Left lobe of liver (tissue), 2 donors: Measurements from ENCODE around the gene IZUMO3. TPM values are rescaled to one million over a fixed set of nuclear protein-coding genes. Genes with fewer than 3 reads are reported as not detected.
"Not testable (repeated sequence)": the region's sequence is repeated elsewhere in the genome, so short reads cannot be mapped to it uniquely, and the experiment has no call there.

Source experiments
- ATAC-seq: fragments of 200-7000 bp; cut with Tn5 transposase; one replicate; pipeline ENCODE4 v1.9.1; 2020; ENCODE audit warnings: mild to moderate bottlenecking, moderate library complexity
- DNase-seq: peaks from one replicate; pipeline ENCODE4 v3.0.0-alpha.2; 2020; ENCODE audit warnings: low spot score
- total RNA-seq: library from RNA; stranded (reverse); gene quantifications from one replicate; pipeline ENCODE4 v1.2.1, GENCODE V29; 2021
- donor health status: DM: no; HTN: no; CAD: no; lungs with moderate emphysema.
- donor health status: DM: no; HTN: yes; CAD: no.

The IZUMO3 gene
- not detected for total RNA-seq

- DNase-seq (no peak), ATAC-seq (no peak)
These were observed at the start of gene IZUMO3 for GRCh38 chr9:24545847-24546522. Gene IZUMO3 (minus strand): TSS chr9:24545897. CDS start chr9:24545649, 248 bp downstream.

- no peak for ATAC-seq
- no peak for DNase-seq
These were observed 48.6 kb upstream of the IZUMO3 start for GRCh38 chr9:24594234-24594850.

GRCh38 chr9:24590432-24590831, 44.7 kb upstream of the IZUMO3 start:
- DNase-seq (no peak), ATAC-seq (no peak)

GRCh38 chr9:24587883-24588282, 42.2 kb upstream of the IZUMO3 start:
- no peak for ATAC-seq
- DNase-seq: no peak

GRCh38 chr9:24582146-24583126, 36.7 kb upstream of the IZUMO3 start:
- ATAC-seq (no peak), DNase-seq (no peak)

GRCh38 chr9:24580005-24580404, 34.3 kb upstream of the IZUMO3 start:
- ATAC-seq, DNase-seq: not testable (repeated sequence)

- ATAC-seq (no peak), DNase-seq (no peak)
These were observed 26.7 kb upstream of the IZUMO3 start for GRCh38 chr9:24572406-24572805.

- ATAC-seq: no peak
These were observed 16.3 kb upstream of the IZUMO3 start for GRCh38 chr9:24561957-24562356.

GRCh38 chr9:24553183-24553552, 7.5 kb upstream of the IZUMO3 start:
- ATAC-seq (no peak), DNase-seq (no peak)

More at GRCh38 chr9:24561957-24562356, 16.3 kb upstream of the IZUMO3 start:
- DNase-seq: no peak

GRCh38 chr9:24552526-24553182, 7.0 kb upstream of the IZUMO3 start:
- no peak for DNase-seq
- no peak for ATAC-seq

GRCh38 chr9:24545285-24545684, 412 bp downstream of the IZUMO3 start:
- ATAC-seq: no peak
- DNase-seq: no peak

GRCh38 chr9:24518545-24518944, 27.2 kb downstream of the IZUMO3 start:
- ATAC-seq (no peak), DNase-seq (no peak)

- ATAC-seq (no peak), DNase-seq (no peak)
These were observed 29.2 kb downstream of the IZUMO3 start for GRCh38 chr9:24516463-24516862.

GRCh38 chr9:24509850-24510249, 35.8 kb downstream of the IZUMO3 start:
- no peak for DNase-seq
- ATAC-seq: no peak

- no peak for DNase-seq
- ATAC-seq: no peak
These were observed 41.2 kb downstream of the IZUMO3 start for GRCh38 chr9:24504521-24504920.

- ATAC-seq (no peak), DNase-seq (no peak)
These were observed 43.3 kb downstream of the IZUMO3 start for GRCh38 chr9:24502206-24502937.

GRCh38 chr9:24500761-24501160, 44.9 kb downstream of the IZUMO3 start:
- DNase-seq: no peak

GRCh38 chr9:24498632-24499031, 47.1 kb downstream of the IZUMO3 start:
- no peak for ATAC-seq

More at GRCh38 chr9:24500761-24501160, 44.9 kb downstream of the IZUMO3 start:
- ATAC-seq: no peak

GRCh38 chr9:24497671-24498070, 48.0 kb downstream of the IZUMO3 start:
- DNase-seq: no peak
- no peak for ATAC-seq

More at GRCh38 chr9:24498632-24499031, 47.1 kb downstream of the IZUMO3 start:
- DNase-seq: no peak
